Panc1 (cell line): Measurements from ENCODE around the gene CDC42BPA. TPM values are rescaled to one million over a fixed set of nuclear protein-coding genes. Genes with fewer than 3 reads are reported as not detected.

Experiments used
- ATAC-seq: fragments of 200-7000 bp; cut with Tn5 transposase; 2 replicates; pipeline ENCODE4 v1.9.1; 2020; ENCODE audit warnings: mild to moderate bottlenecking, moderate library complexity
- BruUV-seq: library from RNA; stranded (reverse); fragments of 400-500 nt; replicated peaks from 2 replicates; lab custom pipeline; 2021; lab: Mats Ljungman, UMichigan
- CTCF ChIA-PET: fragments of 300-600 bp; sonication (Branson Sonifier 250); formaldehyde crosslinking; loops from one replicate; lab custom pipeline; 2022; ENCODE audit warnings: antibody characterized with exemption; lab: Charles Lee
- POLR2A ChIA-PET: fragments of 300-600 bp; sonication (Branson Sonifier 250); formaldehyde crosslinking; loops from one replicate; lab custom pipeline; 2022; ENCODE audit warnings: antibody characterized with exemption; lab: Charles Lee
- DNase-seq: peaks from one replicate; pipeline ENCODE4 v3.0.0-alpha.2; 2010; ENCODE audit warnings: low read depth, low spot score
- H3K27ac ChIP-seq: 2 replicates; pipeline ENCODE4 v1.5.1; 2011; ENCODE audit warnings: mild to moderate bottlenecking, low read length, inconsistent platforms
- H3K27me3 ChIP-seq: fragments of 200-500 bp; sonication (Bioruptor generic); 2 replicates; pipeline ENCODE4 v1.6.0; 2014; ENCODE audit warnings: low read length, inconsistent platforms; ENCODE audit not compliant: control insufficient read depth, insufficient read depth
- H3K36me3 ChIP-seq: fragments of 200-500 bp; sonication (Bioruptor generic); 2 replicates; pipeline ENCODE4 v1.5.1; 2014; ENCODE audit warnings: inconsistent platforms, mild to moderate bottlenecking, low read length, moderate library complexity; ENCODE audit not compliant: control insufficient read depth, insufficient read depth
- H3K4me1 ChIP-seq: 2 replicates; pipeline ENCODE4 v1.5.1; 2011; ENCODE audit warnings: inconsistent platforms, mild to moderate bottlenecking, low read length, moderate library complexity; ENCODE audit not compliant: control insufficient read depth, insufficient read depth
- H3K4me3 ChIP-seq, 2 experiments: 2 replicates each; pipeline ENCODE4 v1.5.1; 2011 to 2012; ENCODE audit warnings: low read depth in 2 of 2, low read length in 2 of 2, mild to moderate bottlenecking in 2 of 2, inconsistent platforms in 1 of 2, moderate library complexity in 1 of 2
- H3K9me3 ChIP-seq: fragments of 200-500 bp; sonication (Bioruptor generic); 2 replicates; pipeline ENCODE4 v1.5.1; 2014; ENCODE audit warnings: low read depth, mild to moderate bottlenecking, inconsistent platforms, low read length, moderate library complexity; ENCODE audit not compliant: control insufficient read depth, insufficient read depth
- CTCF ChIP-seq: fragments of 450-650 bp; IDR thresholded peaks from 2 replicates; pipeline ENCODE4 v1.5.1; 2017; ENCODE audit warnings: mild to moderate bottlenecking
- POLR2AphosphoS5 ChIP-seq: IDR thresholded peaks from 2 replicates; pipeline ENCODE4 v1.6.1; 2012; ENCODE audit warnings: mild to moderate bottlenecking, low read depth, low read length, moderate library complexity
- REST ChIP-seq, 2 experiments: IDR thresholded peaks; 2 replicates each; pipeline ENCODE4 v1.6.1; 2011 to 2012; ENCODE audit warnings: low read depth in 2 of 2, control low read depth in 1 of 2, low read length in 1 of 2, mild to moderate bottlenecking in 1 of 2, moderate library complexity in 1 of 2; ENCODE audit not compliant: insufficient read depth in 1 of 2
- SIN3A ChIP-seq: IDR thresholded peaks from 2 replicates; pipeline ENCODE4 v1.6.1; 2012; ENCODE audit warnings: low read depth, mild to moderate bottlenecking, low read length, moderate library complexity, borderline replicate concordance; ENCODE audit not compliant: insufficient read depth
- TCF7L2 ChIP-seq: IDR thresholded peaks from 2 replicates; pipeline ENCODE4 v1.6.1; 2011; ENCODE audit warnings: mild to moderate bottlenecking, low read depth, low read length, inconsistent platforms
- in situ Hi-C: cut with HindIII; loops from 2 replicates; pipeline ENCODE4 v1.10.0; 2016; ENCODE audit warnings: low sequenced_read_pairs, low pct_unique_long_range_greater_than_20kb
- intact Hi-C: fragments of 100-400 bp; cut with micrococcal nuclease; formaldehyde crosslinking; loops from one replicate; pipeline ENCODE4 v1.10.0; 2022; ENCODE audit not compliant: unreplicated experiment
- total RNA-seq: library from RNA; stranded (reverse); gene quantifications from one replicate; pipeline ENCODE4 v1.2.1, GENCODE V29; 2021; ENCODE audit not compliant: unreplicated experiment

CDC42BPA gene
- total RNA-seq, 1 experiment from 2014 or later = 32.8 TPM

GRCh38 chr1:227006226-227006796, 312.0 kb downstream of the CDC42BPA start:
- in situ Hi-C loops = no loop called here
- POLR2A ChIA-PET = no interaction called here
- no peaks in the 10 kb centered on the region for H3K27me3 ChIP-seq
- H3K4me1 ChIP-seq = no peaks in the 10 kb centered on the region
- H3K27ac ChIP-seq = no peak overlapping the region
- TF ChIP-seq SIN3A (no peak), REST (IDR thresholded peaks at IDR 0.05; ENCODE audit: insufficient read depth in 1 of 2, low read depth in 2 of 2, low read length in 1 of 2) (no peak), CTCF (no peak), TCF7L2 (no peak), POLR2AphosphoS5 (no peak)
- CTCF ChIA-PET = no interaction called here
- intact Hi-C loops = no loop called here
- no peak overlapping the region for H3K4me3 ChIP-seq
- DNase-seq = no peak
- H3K9me3 ChIP-seq = no peaks in the 10 kb centered on the region
- H3K36me3 ChIP-seq = peaks cover 10% of the 10 kb centered on the region
- no peak for ATAC-seq
- no TSS peak for BruUV-seq

DNA sequence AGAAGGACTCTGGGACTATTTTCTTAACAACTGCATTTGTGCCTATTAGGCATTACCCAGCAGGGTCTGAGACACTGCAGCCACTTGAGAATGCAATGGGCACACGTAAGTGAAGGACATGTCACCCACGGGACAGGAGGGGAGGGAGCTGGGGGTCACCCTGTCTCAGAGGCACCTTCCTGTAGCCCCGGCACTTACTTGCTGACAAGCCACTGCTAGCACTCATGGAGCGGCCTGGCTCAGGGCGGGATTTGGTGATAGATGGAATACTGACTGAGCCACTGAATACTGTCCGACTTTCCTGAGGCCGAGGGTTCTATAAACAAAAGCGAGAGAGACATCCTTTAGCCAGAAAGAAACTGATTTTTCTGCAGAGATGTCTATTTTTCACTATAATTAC, 313.5 kb downstream of the CDC42BPA start:
- H3K36me3 ChIP-seq = peaks cover 10% of the 10 kb centered on the region
- POLR2A ChIA-PET = no interaction called here
- in situ Hi-C loops = no loop called here

More for the DNA sequence above, 313.5 kb downstream of the CDC42BPA start:
- no peak for ATAC-seq
- H3K27ac ChIP-seq = no peak overlapping the region
- CTCF ChIA-PET = no interaction called here
- H3K9me3 ChIP-seq = no peaks in the 10 kb centered on the region
- H3K27me3 ChIP-seq = no peaks in the 10 kb centered on the region
- H3K4me1 ChIP-seq = no peaks in the 10 kb centered on the region
- no peak overlapping the region for H3K4me3 ChIP-seq
- intact Hi-C loops = no loop called here
- BruUV-seq = no TSS peak
- no peak for TF ChIP-seq POLR2AphosphoS5
- TF ChIP-seq SIN3A = no peak
- no peak for TF ChIP-seq TCF7L2
- TF ChIP-seq REST (IDR thresholded peaks at IDR 0.05; ENCODE audit: insufficient read depth in 1 of 2, low read depth in 2 of 2, low read length in 1 of 2) = no peak
- TF ChIP-seq CTCF = no peak
- no peak for DNase-seq
